Effector memory CD8-positive, alpha-beta T cell (primary cell): ENCODE results near the gene RANBP3.
"Not testable (repeated sequence)": the region's sequence is repeated elsewhere in the genome, so short reads cannot be mapped to it uniquely, and the experiment has no call there.

Source experiments
- ATAC-seq: fragments of 150-1000 bp; cut with Tn5 transposase; replicated peaks from 2 replicates; pipeline ENCODE4 v1.10.0; 2021; ENCODE audit warnings: mild to moderate bottlenecking, moderate library complexity
- DNase-seq, 3 experiments: peaks; one replicate each; pipeline ENCODE4 v3.0.0; 2021
- H3K27ac Mint-ChIP-seq, 2 donors: one replicate each; pipeline ENCODE4 v1.8.0; 2022; ENCODE audit warnings: mild to moderate bottlenecking in 2 of 2, mixed read lengths in 2 of 2, moderate library complexity in 2 of 2
- H3K27me3 Mint-ChIP-seq, 2 donors: one replicate each; pipeline ENCODE4 v1.8.0; 2022; ENCODE audit warnings: mixed read lengths in 2 of 2
- H3K36me3 Mint-ChIP-seq: one replicate; pipeline ENCODE4 v1.8.0; 2022; ENCODE audit warnings: mild to moderate bottlenecking, moderate library complexity, mixed read lengths; ENCODE audit not compliant: insufficient read depth
- H3K4me1 Mint-ChIP-seq, 2 donors: one replicate each; pipeline ENCODE4 v1.8.0; 2022; ENCODE audit warnings: low read depth in 2 of 2, mixed read lengths in 2 of 2
- H3K4me3 Mint-ChIP-seq, 2 donors: one replicate each; pipeline ENCODE4 v1.8.0; 2022; ENCODE audit warnings: mild to moderate bottlenecking in 2 of 2, mixed read lengths in 2 of 2, moderate library complexity in 2 of 2
- H3K9me3 Mint-ChIP-seq, 2 donors: one replicate each; pipeline ENCODE4 v1.8.0; 2022; ENCODE audit warnings: mixed read lengths in 2 of 2

Gene RANBP3

DNA sequence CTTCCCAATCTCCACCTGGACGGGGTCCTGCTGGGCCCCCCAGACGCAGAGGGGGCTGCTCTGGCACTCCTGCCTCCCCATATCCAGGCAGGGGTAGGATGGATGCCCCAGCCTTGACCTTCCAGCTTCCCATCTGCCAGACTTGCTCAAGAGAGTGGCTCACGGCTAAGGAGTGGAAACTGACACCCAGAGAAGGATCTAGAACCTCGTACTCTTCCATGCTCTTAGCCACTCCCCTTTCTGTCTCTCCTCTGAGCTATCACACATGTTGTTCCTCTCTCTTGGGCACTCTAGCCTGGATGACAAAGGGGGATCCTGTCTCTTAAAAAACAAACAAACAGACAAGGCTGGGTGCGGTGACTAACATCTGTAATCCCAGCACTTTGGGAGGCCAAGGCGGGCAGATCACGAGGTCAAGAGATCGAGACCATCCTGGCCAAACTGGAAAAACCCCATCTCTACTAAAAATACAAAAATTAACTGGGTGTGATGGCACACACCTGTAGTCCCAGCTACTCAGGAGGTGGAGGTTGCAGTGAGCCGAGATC, 95.4 kb downstream of the RANBP3 start:
- ATAC-seq (no peak), DNase-seq (no peak)
- Mint-ChIP-seq H3K36me3 (no peaks in the 10 kb centered on the region), H3K27me3 (peaks cover 11 to 37% of the 10 kb centered on the region in 2 donors), H3K4me1 (no peaks in the 10 kb centered on the region), H3K4me3 (no peak overlapping the region), H3K27ac (no peak overlapping the region), H3K9me3 (no peaks in the 10 kb centered on the region)

DNA sequence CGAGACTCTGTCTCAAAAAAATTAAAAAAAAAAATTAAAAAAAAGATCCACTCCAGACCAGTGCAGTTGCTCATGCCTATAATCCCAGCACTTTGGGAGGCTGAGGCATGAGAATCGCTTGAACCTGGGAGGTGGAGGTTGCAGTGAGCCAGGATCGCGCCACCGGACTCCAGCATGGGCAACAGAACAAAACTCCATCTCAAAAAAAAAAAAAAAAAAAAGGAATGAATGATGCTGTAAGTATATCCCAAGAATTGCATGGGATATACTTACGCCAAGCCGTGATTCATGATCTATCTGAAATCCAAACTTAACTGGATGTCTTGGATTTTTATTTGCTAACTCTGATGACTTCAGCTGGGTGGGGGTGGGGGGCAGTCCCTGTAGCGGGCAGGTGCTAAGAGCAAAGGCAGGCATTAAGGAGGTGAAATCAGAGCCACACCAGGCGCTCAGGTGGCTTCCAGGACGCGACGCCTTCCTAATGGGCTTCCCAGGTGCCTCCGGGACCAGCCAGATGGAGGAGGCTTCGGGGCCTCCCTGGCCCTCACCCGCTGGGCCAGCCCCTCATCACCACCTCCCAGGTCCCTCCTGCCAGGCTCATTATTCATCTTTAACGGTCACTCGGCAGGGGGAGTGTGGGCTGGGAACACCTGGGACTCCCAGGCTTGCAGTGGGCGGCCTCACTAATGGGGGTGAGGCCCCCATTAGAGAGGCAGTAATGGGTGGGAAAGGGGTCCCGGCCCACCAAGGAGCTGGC, 96.2 kb downstream of the RANBP3 start:
- H3K36me3 Mint-ChIP-seq, result no peaks in the 10 kb centered on the region
- no peaks in the 10 kb centered on the region for H3K4me1 Mint-ChIP-seq
- ATAC-seq, result no peak
- H3K27me3 Mint-ChIP-seq, result peaks cover 14 to 45% of the 10 kb centered on the region in 2 donors
- DNase-seq, result no peak
- no peak overlapping the region for H3K27ac Mint-ChIP-seq
- no peak overlapping the region for H3K4me3 Mint-ChIP-seq
- no peaks in the 10 kb centered on the region for H3K9me3 Mint-ChIP-seq

DNA sequence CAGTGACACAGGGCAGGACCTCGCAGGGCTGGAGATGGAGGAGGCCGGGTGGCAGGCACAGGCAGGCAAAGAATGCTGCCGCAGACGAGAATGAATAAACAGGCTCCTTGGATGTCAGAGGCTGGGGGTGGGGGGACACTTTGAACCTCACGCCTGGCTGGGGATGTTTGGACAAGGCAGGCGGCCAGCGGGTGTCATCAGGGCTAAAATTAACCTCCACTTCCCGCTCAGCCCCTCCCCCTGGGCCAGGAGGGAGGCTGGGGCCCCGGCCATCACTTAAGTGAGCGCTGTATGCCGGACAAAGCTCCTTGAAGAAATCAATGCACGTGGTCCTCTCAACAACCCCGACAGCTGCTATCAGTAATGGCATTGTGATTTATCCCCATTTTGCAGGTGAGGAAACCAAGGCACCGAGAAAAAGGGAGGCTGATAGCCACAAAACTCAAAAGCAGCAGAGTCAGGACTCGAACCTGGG, 97.3 kb downstream of the RANBP3 start:
- Mint-ChIP-seq H3K4me1 (no peaks in the 10 kb centered on the region), H3K36me3 (peaks cover 5% of the 10 kb centered on the region), H3K9me3 (no peaks in the 10 kb centered on the region), H3K27ac (no peak overlapping the region), H3K27me3 (peaks cover 13 to 53% of the 10 kb centered on the region in 2 donors), H3K4me3 (no peak overlapping the region)
- no peak for ATAC-seq
- DNase-seq, result no peak

DNA sequence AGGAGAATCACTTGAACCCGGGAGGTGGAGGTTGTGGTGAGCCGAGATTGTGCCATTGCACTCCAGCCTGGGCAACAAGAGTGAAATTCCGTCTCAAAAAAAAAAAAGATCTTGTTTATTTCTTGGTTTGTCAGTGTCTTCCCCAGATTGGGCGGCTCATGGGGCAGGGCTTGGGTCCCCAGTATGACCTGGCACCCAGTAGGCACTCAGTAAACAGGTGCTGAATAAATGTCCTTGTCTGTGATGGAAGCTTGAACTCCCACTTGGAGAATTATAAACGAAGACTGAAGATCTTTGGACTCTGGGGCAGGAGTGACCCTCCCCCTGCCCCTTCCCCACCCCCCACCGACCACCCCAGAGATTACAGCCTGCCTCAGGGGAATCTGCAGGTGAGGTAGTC, 97.7 kb downstream of the RANBP3 start:
- Mint-ChIP-seq H3K4me3 (no peak overlapping the region), H3K9me3 (no peaks in the 10 kb centered on the region), H3K4me1 (no peaks in the 10 kb centered on the region), H3K27ac (no peak overlapping the region), H3K27me3 (peaks cover 8 to 48% of the 10 kb centered on the region in 2 donors), H3K36me3 (peaks cover 5% of the 10 kb centered on the region)
- DNase-seq (no peak), ATAC-seq (no peak)

DNA sequence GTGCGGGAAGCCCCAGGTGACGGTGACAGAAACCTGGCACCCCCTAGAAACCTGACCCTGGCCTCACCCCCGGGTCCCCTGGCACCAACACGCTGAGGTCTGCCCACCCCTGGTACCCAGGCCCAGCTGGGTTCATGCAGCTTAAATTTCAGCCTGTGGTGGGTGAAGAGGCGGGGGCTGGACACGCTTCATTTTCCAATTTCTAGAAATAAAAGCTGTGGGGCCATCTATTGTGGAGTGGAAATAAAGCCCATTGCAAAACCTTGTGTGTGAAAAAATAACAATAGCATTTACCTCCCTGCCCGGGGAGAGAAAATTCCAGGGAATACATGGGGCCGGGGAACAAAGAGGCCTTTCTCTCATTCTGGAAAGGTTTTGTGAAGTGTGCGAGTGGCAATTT, 100.1 kb downstream of the RANBP3 start:
- Mint-ChIP-seq H3K9me3 (no peaks in the 10 kb centered on the region), H3K36me3 (peaks cover 10% of the 10 kb centered on the region), H3K4me1 (no peaks in the 10 kb centered on the region), H3K4me3 (no peak overlapping the region), H3K27me3 (peaks cover 6 to 44% of the 10 kb centered on the region in 2 donors), H3K27ac (no peak overlapping the region)
- ATAC-seq (no peak), DNase-seq (no peak)

DNA sequence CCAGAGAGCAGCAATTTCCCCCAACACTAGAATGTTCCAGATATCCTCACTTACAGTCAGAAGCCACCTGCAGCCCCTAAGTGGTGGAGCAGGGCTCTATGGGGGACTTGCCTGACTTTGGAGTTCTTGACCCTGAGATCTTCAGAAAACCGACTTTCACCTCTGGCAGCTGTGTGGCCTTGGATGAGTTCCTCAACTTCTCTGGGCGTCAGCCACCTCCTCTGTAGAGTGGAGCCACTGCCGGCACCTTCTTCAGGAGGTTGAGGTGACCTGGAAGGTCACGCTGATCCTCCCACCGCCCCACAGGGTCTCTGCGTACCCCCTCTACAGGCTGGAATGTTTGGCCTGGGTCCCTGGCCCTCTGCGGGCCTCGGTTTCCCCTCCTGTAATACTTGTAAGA, 100.5 kb downstream of the RANBP3 start:
- no peak overlapping the region for H3K27ac Mint-ChIP-seq
- ATAC-seq (no peak), DNase-seq (no peak)
- H3K36me3 Mint-ChIP-seq, result peaks cover 10% of the 10 kb centered on the region
- no peak overlapping the region for H3K4me3 Mint-ChIP-seq
- H3K4me1 Mint-ChIP-seq, result no peaks in the 10 kb centered on the region
- no peaks in the 10 kb centered on the region for H3K9me3 Mint-ChIP-seq
- H3K27me3 Mint-ChIP-seq, result peaks cover 6 to 39% of the 10 kb centered on the region in 2 donors

DNA sequence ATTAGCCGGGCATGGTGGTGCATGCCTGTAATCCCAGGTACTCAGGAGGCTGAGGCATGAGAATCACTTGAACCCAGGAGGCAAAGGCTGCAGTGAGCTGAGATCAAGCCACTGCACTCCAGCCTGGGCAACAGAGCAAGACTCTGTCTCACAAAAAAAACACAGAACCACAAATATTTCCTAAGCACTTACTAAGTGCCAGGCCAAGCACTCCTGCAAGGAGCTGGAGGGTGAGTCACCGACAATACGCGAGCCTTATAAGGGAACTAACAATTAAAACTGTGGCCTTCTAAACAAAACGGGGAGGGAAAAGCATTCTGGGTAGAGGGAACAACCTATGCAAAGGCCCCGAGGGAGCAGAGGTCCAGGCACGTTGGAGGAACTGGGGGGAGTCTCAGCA, 103.4 kb downstream of the RANBP3 start:
- not testable (repeated sequence) for H3K4me3 Mint-ChIP-seq, H3K36me3 Mint-ChIP-seq, H3K27ac Mint-ChIP-seq, H3K9me3 Mint-ChIP-seq, H3K4me1 Mint-ChIP-seq, ATAC-seq, DNase-seq
- H3K27me3 Mint-ChIP-seq, result peaks cover 6 to 34% of the 10 kb centered on the region in 2 donors

DNA sequence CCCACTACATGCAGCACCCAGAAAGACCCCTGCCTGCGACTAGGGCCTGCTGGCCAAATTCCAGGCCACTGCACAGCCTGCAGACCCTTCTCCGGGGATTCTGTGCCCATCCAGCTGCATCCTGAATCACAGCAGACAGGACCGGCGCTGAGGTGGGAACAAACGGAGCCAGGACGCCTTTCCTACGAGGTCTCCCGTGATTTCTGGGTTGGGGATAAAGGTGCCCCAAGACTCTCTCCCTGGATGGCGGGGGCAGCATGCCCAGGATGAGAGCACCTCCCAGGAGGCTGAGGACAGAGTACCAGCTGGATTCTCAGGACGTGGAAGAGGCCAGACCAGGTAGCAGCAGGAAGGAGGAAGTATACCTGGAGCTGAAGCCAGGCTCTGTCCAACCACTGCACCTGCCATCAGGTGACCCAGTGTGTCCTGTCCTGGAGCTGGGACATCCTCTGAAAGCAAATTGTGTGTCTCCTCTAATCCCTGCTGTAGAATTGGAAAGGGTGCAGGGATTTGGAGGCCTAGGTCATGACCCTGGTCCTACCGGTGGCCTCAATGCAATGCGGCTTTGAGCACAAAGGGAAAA, 104.2 kb downstream of the RANBP3 start:
- peaks cover 13% of the 10 kb centered on the region for H3K36me3 Mint-ChIP-seq
- peaks cover 6 to 34% of the 10 kb centered on the region in 2 donors for H3K27me3 Mint-ChIP-seq
- no peaks in the 10 kb centered on the region for H3K9me3 Mint-ChIP-seq
- H3K27ac Mint-ChIP-seq, result no peak overlapping the region
- H3K4me3 Mint-ChIP-seq, result no peak overlapping the region
- ATAC-seq, result no peak
- DNase-seq, result no peak
- no peaks in the 10 kb centered on the region for H3K4me1 Mint-ChIP-seq

DNA sequence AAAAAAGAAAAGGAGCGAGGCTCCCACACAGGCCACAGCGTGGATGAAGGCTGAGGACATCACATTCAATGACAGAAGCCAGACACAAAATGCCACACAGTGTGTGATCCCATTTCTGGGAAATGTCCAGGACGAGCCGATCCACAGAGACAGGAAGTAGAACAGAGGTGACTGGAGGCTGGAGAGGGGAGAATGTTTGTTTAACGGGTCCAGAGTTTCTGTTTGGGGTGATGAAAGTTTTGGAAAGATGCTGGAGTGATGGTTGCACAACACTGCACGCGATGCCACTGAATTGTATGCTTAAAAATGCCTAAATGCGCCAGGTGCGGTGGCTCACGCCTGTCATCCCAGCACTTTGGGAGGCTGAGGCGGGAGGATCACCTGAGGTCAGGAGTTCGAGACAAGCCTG, 107.0 kb downstream of the RANBP3 start:
- no peak for DNase-seq
- Mint-ChIP-seq H3K9me3 (no peaks in the 10 kb centered on the region), H3K36me3 (peaks cover 8% of the 10 kb centered on the region), H3K4me1 (no peaks in the 10 kb centered on the region), H3K4me3 (no peak overlapping the region), H3K27ac (peak overlapping the region in 1 of 2 donors; percentile 66), H3K27me3 (peaks cover 8 to 27% of the 10 kb centered on the region in 2 donors)
- no peak for ATAC-seq

DNA sequence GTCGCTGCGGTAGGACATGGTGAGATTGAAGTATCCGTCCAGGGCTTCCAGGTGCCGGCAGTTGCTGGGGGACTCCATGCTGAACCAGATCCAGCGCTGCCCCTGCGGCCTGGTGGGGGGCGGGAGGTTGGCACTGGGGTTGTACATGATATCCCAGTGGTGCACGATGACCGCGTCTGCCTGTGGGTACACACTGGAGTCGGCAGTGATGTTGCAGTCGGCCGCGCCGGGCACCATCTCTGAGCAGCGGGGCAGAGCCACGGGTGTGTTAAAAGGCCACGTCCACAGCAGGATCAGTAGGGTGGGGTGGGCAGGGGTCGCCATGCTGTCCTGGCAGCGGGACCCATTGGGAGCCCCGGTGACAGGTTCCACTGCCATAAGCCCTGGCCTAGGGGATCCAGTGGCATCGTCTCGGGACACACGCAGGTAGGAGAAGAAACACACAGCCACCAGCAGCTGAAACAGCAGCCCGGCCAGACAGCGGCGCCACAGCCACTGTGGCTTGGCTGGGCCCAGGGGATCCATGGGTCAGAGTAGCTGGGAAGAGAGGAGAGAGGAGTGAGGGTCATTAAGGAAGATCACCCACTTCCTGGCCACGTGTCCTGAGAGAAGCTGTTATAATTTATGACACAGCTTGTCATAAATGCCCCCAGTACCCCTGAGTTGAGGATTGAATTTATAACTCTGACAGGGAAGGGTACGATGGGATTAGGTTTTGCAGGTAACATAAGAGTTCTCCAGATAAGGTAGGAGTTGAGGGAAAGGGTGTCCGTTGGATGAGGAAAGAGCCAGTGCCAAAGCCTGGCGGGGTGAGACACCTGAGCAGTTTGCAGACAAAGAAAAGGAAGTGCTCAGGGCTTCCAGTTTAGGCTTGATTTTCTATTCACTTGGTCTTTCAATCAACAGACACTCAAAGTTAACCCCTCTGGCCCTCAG, 110.5 kb downstream of the RANBP3 start:
- Mint-ChIP-seq H3K9me3 (no peaks in the 10 kb centered on the region), H3K27me3 (peaks cover 17 to 57% of the 10 kb centered on the region in 2 donors), H3K27ac (no peak overlapping the region), H3K36me3 (peaks cover 7% of the 10 kb centered on the region), H3K4me3 (no peak overlapping the region), H3K4me1 (no peaks in the 10 kb centered on the region)
- ATAC-seq (no peak), DNase-seq (no peak)
